Keratinocyte (primary cell): ENCODE data around the gene C1D. TPM values are rescaled to one million over a fixed set of nuclear protein-coding genes. Genes with fewer than 3 reads are reported as not detected.
"Not testable (repeated sequence)": the region's sequence is repeated elsewhere in the genome, so short reads cannot be mapped to it uniquely, and the experiment has no call there.

Experiments used
- DNase-seq: peaks from one replicate; pipeline ENCODE4 v3.0.0-alpha.2; 2011; ENCODE audit warnings: low read depth, missing footprints, low spot score
- FAIRE-seq: peaks from 2 replicates; lab custom pipeline; 2011; peaks lifted over from hg19 to GRCh38; lab: Jason Lieb, UNC
- H2AFZ ChIP-seq: 2 replicates; pipeline ENCODE4 v1.6.0; 2012; ENCODE audit warnings: low read length, control low read depth, inconsistent platforms; ENCODE audit not compliant: control insufficient read depth
- H3K27ac ChIP-seq: 2 replicates; pipeline ENCODE4 v1.5.1; 2011; ENCODE audit warnings: low read length; ENCODE audit not compliant: control insufficient read depth, insufficient read depth
- H3K27me3 ChIP-seq: 3 replicates; pipeline ENCODE4 v1.6.0; 2011; ENCODE audit warnings: low read length; ENCODE audit not compliant: control insufficient read depth, insufficient read depth; ENCODE audit errors: extremely low read depth
- H3K36me3 ChIP-seq, 2 experiments: 2 replicates in 1 of 2; 3 replicates in 1 of 2; pipeline ENCODE4 v1.5.1; 2011; ENCODE audit warnings: low read length in 2 of 2, mild to moderate bottlenecking in 1 of 2; ENCODE audit not compliant: control insufficient read depth in 2 of 2, insufficient read depth in 2 of 2; ENCODE audit errors: extremely low read depth in 1 of 2
- H3K4me1 ChIP-seq: 3 replicates; pipeline ENCODE4 v1.5.1; 2011; ENCODE audit warnings: low read length; ENCODE audit not compliant: control insufficient read depth, insufficient read depth; ENCODE audit errors: extremely low read depth
- H3K4me2 ChIP-seq: 3 replicates; pipeline ENCODE4 v1.6.0; 2011; ENCODE audit warnings: low read depth, low read length; ENCODE audit not compliant: control insufficient read depth, insufficient read depth; ENCODE audit errors: extremely low read depth
- H3K4me3 ChIP-seq, 3 experiments: fragments of 200-600 bp in 1 of 3; sonication (generic) in 1 of 3; 2 replicates in 2 of 3; 3 replicates in 1 of 3; pipeline ENCODE4 v1.5.1; 2011 to 2016; ENCODE audit warnings: low read length in 3 of 3, mild to moderate bottlenecking in 3 of 3, control low read depth in 2 of 3, inconsistent platforms in 1 of 3, low read depth in 1 of 3, mixed read lengths in 1 of 3, mixed run types in 1 of 3, moderate library complexity in 1 of 3; ENCODE audit not compliant: control insufficient read depth in 2 of 3, insufficient read depth in 2 of 3; ENCODE audit errors: extremely low read depth in 1 of 3
- H3K79me2 ChIP-seq: 2 replicates; pipeline ENCODE4 v1.6.0; 2012; ENCODE audit warnings: low read length; ENCODE audit not compliant: control insufficient read depth, insufficient read depth
- H3K9ac ChIP-seq: 3 replicates; pipeline ENCODE4 v1.6.0; 2011; ENCODE audit warnings: low read length; ENCODE audit not compliant: control insufficient read depth, insufficient read depth; ENCODE audit errors: extremely low read depth
- H3K9me1 ChIP-seq: 3 replicates; pipeline ENCODE4 v1.6.0; 2011; ENCODE audit warnings: low read length; ENCODE audit not compliant: control insufficient read depth, insufficient read depth; ENCODE audit errors: extremely low read depth
- H3K9me3 ChIP-seq: 2 replicates; pipeline ENCODE4 v1.5.1; 2012; ENCODE audit warnings: low read depth, low read length; ENCODE audit not compliant: control insufficient read depth
- H4K20me1 ChIP-seq: 3 replicates; pipeline ENCODE4 v1.6.0; 2011; ENCODE audit warnings: low read length; ENCODE audit not compliant: control insufficient read depth, insufficient read depth; ENCODE audit errors: extremely low read depth
- EZH2 ChIP-seq: IDR thresholded peaks from one replicate; pipeline ENCODE4 v1.6.1; 2012; ENCODE audit warnings: inconsistent platforms, mild to moderate bottlenecking, low read length, moderate library complexity
- dilution Hi-C: fragments of 300-500 bp; cut with MboI; formaldehyde crosslinking; loops from one replicate; pipeline ENCODE4 v1.7.0; 2020; ENCODE audit warnings: low sequenced_read_pairs; ENCODE audit not compliant: extremely low pct_ligation_motif_present
- polyA plus RNA-seq, 5 experiments: library from polyadenylated mRNA; depleted of rRNA in 3 of 5; stranded (reverse) in 3 of 5; stranded (forward) in 1 of 5; unstranded in 1 of 5; fragments of >200 nt; gene quantifications; 1 replicate in 1 of 5; 2 replicates in 3 of 5; 3 replicates in 1 of 5; pipeline versions ENCODE4 v1.2.1 to v1.2.3, GENCODE V29; 2011 to 2012; ENCODE audit warnings: missing spikeins in 2 of 5, low read depth in 1 of 5, low replicate concordance in 1 of 5
- TF ChIP-seq, protein P1 (sequence below), 3 experiments: IDR thresholded peaks in 1 of 3; conservative IDR thresholded peaks in 1 of 3; optimal IDR thresholded peaks in 1 of 3; 2 replicates in 2 of 3; 3 replicates in 1 of 3; pipeline versions ENCODE3 to v1.5.1; 2011; ENCODE audit warnings: low read length in 3 of 3, mild to moderate bottlenecking in 3 of 3, moderate library complexity in 2 of 3, control low read depth in 1 of 3, inconsistent platforms in 1 of 3; ENCODE audit not compliant: insufficient read depth in 2 of 3; ENCODE audit errors: extremely low read depth in 1 of 3

Gene C1D
- polyA plus RNA-seq, 1 donor (not counting 4 experiments of a cell fraction or from before 2014, with no cell fraction given): 45.3 TPM

DNA sequence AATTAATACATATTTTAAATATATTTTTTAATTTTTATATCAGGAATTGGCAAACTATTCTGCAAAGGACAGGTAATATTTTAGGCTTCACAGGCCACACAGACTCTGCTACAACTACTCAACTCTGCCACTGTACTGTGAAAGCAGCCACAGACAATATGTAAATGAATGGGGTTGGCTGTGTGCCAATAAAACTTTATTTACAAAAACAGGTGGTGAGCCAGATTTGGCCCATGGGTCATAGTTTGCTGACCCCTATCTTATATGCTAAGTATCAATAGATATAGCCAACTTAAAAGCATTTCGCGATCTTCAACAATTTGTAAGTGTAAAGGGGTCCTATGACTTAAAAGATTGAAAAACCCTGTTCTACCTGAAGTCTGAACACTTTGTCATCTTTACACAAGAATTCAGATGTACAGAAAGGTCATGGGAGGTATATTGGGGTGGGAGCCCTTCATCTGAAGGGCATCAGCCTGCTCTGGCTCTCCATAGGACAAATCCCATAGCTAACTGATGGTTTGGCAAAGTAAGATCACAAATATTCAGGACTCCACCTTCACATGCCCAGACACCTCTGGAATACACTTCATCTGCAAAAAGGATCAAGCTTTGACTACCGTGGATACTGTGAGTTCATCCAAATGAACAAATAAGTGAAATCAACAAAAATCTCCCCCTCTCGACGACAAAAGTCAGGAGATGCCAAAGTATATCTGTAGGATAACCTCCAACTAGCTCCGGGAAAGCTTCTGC lies 65.9 kb downstream of the C1D start:
- FAIRE-seq (no peak), DNase-seq (peak; percentile 46)
- no peak for TF ChIP-seq EZH2
- TF ChIP-seq, protein P1, sequence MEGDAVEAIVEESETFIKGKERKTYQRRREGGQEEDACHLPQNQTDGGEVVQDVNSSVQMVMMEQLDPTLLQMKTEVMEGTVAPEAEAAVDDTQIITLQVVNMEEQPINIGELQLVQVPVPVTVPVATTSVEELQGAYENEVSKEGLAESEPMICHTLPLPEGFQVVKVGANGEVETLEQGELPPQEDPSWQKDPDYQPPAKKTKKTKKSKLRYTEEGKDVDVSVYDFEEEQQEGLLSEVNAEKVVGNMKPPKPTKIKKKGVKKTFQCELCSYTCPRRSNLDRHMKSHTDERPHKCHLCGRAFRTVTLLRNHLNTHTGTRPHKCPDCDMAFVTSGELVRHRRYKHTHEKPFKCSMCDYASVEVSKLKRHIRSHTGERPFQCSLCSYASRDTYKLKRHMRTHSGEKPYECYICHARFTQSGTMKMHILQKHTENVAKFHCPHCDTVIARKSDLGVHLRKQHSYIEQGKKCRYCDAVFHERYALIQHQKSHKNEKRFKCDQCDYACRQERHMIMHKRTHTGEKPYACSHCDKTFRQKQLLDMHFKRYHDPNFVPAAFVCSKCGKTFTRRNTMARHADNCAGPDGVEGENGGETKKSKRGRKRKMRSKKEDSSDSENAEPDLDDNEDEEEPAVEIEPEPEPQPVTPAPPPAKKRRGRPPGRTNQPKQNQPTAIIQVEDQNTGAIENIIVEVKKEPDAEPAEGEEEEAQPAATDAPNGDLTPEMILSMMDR (optimal IDR thresholded peaks at IDR 0.05 in 1 of 3, IDR thresholded peaks at IDR 0.05 in 1 of 3, conservative IDR thresholded peaks at IDR 0.05 in 1 of 3; ENCODE audit: extremely low read depth in 1 of 3, insufficient read depth in 2 of 3, low read length in 3 of 3): no peak
- Histone ChIP-seq H3K79me2 (no peaks in the 10 kb centered on the region), H3K4me1 (peaks cover 29% of the 10 kb centered on the region), H2AFZ (peak overlapping the region; percentile 90), H3K9ac (peak overlapping the region; percentile 75), H3K27ac (peak overlapping the region; percentile 96), H4K20me1 (no peaks in the 10 kb centered on the region), H3K9me3 (no peaks in the 10 kb centered on the region), H3K27me3 (no peaks in the 10 kb centered on the region), H3K9me1 (no peaks in the 10 kb centered on the region), H3K4me2 (peak overlapping the region; percentile 97), H3K36me3 (no peaks in the 10 kb centered on the region), H3K4me3 (peak overlapping the region; percentile 2 to 68 (median 63))
- dilution Hi-C loops: no loop called here

DNA sequence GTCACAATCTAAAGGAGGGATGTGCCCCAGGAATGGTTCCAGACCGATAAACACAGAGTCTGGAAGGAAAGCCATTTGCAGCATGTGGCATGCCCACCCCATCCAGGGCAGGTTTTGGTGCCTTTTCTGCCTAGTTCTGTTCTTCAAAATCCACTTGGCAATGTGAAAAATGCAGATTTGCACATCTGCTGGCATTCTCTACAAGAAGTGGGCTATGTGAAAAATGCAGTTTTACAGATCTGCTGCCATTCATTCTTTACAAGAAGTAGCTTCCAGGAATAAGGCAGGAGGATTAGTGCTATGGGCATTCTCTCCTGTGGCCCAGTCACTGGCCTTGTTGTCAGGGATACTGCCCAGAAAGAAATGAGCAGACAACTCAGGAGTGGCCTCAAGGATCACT lies 68.1 kb downstream of the C1D start:
- Histone ChIP-seq H3K4me2 (no peak overlapping the region), H3K9me3 (no peaks in the 10 kb centered on the region), H3K9me1 (no peaks in the 10 kb centered on the region), H3K4me1 (peaks cover 29% of the 10 kb centered on the region), H3K36me3 (no peaks in the 10 kb centered on the region), H3K27me3 (no peaks in the 10 kb centered on the region), H2AFZ (no peak overlapping the region), H3K4me3 (no peak overlapping the region), H3K27ac (no peak overlapping the region), H3K9ac (no peak overlapping the region), H3K79me2 (no peaks in the 10 kb centered on the region), H4K20me1 (no peaks in the 10 kb centered on the region)
- TF ChIP-seq, protein P1 (optimal IDR thresholded peaks at IDR 0.05 in 1 of 3, IDR thresholded peaks at IDR 0.05 in 1 of 3, conservative IDR thresholded peaks at IDR 0.05 in 1 of 3; ENCODE audit: extremely low read depth in 1 of 3, insufficient read depth in 2 of 3, low read length in 3 of 3): no peak
- DNase-seq: no peak
- dilution Hi-C loops: no loop called here
- no peak for FAIRE-seq

DNA sequence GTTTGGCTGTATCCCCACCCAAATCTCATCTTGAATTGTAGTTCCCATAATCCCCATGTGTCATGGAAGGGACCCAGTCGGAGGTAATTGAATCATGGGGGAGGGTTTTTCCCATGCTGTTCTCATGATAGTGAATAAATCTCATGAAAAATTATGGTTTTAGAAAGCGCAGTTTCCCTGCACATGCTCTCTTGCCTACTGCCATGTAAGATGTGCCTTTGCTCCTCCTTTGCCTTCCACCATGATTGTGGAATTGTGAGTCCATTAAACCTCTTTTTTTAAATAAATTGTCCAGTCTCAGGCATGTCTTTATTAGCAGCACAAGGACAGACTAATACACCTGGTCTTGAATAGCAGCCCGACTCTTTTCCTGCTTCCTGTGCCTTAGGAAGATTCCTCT lies 68.7 kb downstream of the C1D start:
- H3K79me2 ChIP-seq, H3K9me3 ChIP-seq, H3K27ac ChIP-seq, H4K20me1 ChIP-seq, dilution Hi-C loops, H3K9me1 ChIP-seq, H3K4me2 ChIP-seq, H3K27me3 ChIP-seq, H3K4me3 ChIP-seq, H3K9ac ChIP-seq, DNase-seq, H2AFZ ChIP-seq, H3K36me3 ChIP-seq, FAIRE-seq: not testable (repeated sequence)
- peaks cover 28% of the 10 kb centered on the region for H3K4me1 ChIP-seq
